NB4 (cell line): ENCODE measurements around the gene RNU2-1.

Experiments used
- MYC ChIP-seq: IDR thresholded peaks from 2 replicates; pipeline ENCODE4 v1.6.1; 2011; ENCODE audit warnings: low read depth, low read length
- TF ChIP-seq, protein P1 (sequence below): IDR thresholded peaks from one replicate; pipeline ENCODE4 v1.5.1; 2012; ENCODE audit warnings: low read depth, low read length

DNA sequence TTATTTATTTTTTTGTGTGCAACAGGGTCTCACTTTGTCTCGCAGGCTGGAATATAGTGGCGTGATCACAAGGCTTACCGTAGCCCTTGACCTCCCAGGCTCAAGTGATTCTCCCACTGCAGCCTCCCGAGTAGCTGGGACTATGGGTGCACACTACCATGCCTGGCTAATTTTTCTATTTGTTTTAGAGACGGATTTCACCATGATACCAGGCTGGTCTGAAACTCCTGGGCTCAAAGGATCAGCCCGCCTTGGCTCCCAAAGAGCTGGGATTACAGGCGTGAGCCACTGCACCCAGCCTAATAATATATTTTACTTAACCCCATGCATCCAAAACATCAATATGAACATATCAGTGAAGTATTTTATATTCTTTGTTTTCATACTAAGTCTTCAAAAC, 7.4 kb downstream of the RNU2-1 start:
- TF ChIP-seq, protein P1, sequence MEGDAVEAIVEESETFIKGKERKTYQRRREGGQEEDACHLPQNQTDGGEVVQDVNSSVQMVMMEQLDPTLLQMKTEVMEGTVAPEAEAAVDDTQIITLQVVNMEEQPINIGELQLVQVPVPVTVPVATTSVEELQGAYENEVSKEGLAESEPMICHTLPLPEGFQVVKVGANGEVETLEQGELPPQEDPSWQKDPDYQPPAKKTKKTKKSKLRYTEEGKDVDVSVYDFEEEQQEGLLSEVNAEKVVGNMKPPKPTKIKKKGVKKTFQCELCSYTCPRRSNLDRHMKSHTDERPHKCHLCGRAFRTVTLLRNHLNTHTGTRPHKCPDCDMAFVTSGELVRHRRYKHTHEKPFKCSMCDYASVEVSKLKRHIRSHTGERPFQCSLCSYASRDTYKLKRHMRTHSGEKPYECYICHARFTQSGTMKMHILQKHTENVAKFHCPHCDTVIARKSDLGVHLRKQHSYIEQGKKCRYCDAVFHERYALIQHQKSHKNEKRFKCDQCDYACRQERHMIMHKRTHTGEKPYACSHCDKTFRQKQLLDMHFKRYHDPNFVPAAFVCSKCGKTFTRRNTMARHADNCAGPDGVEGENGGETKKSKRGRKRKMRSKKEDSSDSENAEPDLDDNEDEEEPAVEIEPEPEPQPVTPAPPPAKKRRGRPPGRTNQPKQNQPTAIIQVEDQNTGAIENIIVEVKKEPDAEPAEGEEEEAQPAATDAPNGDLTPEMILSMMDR, result no peak
- no peak for TF ChIP-seq MYC
